HG02678 (cell line): ENCODE measurements around the gene KCNS1.

Experiments used
- ATAC-seq: cut with Tn5 transposase; IDR thresholded peaks from one replicate; pipeline ENCODE4 v1.9.1; 2021; ENCODE audit warnings: mild to moderate bottlenecking, moderate library complexity; ENCODE audit not compliant: unreplicated experiment

The KCNS1 gene

DNA sequence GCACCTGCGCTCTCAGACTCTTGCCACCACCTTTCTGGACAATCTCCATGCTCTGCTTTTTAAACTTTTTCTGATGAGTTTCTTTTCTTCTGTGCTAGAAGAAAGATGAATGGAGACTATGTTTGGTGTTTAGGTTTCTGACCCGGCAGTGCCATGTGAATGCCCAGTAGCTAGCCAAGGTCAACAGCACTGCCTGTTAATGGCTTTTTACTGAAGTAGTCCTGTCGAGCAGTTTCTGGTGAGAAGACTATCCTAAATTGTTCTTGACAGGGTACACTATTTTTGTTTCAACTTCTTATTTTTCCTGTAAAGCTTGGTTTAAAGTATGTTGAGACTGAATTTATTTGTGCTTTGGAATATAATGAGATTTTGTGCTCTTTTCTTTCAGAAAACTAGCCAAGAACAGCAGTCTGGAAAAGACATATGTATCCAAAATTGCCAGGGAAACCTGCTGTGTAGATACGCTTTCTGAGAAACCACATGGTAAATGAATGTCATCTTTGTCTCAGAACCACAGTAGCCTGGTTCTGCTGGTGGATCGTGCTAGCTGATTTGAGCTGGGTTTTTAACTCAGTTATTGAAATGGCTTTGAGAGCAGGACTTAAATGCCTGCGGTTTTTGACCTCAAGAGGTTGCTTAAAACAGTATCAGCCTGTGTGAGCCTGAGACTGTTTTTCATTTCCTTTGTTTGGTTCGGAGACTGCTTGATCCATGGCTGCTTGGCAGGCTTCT lies 48.1 kb downstream of the KCNS1 start:
- ATAC-seq = no peak

GRCh38 chr20:45051204-45052060 lies 49.5 kb downstream of the KCNS1 start:
- ATAC-seq = no peak

DNA sequence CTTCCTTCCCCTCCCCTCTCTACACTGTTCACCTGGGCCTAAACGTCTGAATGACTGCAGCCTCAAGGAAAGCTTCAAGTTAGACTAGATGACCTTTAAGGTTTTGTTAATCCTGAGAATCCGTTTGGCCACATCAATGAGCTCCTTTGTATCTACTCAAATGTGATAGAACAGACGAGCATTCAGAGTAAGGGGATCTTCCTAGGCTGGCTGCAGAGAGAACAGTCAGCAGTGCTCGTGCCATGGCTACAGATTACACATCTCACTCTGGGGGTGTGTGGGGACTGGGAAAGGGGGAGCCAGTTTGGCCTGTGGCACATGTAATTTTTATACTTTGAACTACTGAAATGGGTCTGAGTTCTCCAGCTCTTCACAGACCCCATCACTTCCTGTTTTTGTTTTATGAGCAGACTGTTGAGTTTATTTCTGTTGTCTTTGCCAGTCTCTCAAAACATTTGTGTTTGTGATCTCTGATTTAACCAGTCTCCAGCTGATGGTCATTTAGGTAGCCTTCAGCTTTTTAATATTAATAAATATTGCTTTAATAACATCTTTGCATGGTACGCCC lies 50.9 kb downstream of the KCNS1 start:
- no peak for ATAC-seq

DNA sequence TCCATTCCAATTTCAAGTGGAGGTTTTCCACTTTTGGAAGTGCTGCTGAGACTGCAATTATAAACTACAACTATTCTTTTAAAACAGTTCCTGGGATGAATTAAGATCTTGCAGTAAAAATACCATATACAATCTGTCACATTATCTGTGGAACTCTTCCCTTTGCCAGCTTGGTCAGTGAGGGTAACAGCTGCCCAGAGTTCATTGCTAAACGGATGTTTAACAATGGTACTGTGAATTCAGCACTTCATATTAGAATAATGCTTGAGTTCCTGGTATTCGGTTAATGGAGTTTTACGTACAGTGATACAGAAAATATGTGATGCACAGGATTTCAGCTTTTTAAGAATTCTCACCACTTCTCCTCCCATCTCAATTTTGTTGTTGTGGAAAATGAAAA lies 51.5 kb downstream of the KCNS1 start:
- ATAC-seq = no peak

GRCh38 chr20:45047581-45048119 lies 53.3 kb downstream of the KCNS1 start:
- no peak for ATAC-seq

- ATAC-seq = no peak
These were observed 56.3 kb downstream of the KCNS1 start for GRCh38 chr20:45044601-45045000.

DNA sequence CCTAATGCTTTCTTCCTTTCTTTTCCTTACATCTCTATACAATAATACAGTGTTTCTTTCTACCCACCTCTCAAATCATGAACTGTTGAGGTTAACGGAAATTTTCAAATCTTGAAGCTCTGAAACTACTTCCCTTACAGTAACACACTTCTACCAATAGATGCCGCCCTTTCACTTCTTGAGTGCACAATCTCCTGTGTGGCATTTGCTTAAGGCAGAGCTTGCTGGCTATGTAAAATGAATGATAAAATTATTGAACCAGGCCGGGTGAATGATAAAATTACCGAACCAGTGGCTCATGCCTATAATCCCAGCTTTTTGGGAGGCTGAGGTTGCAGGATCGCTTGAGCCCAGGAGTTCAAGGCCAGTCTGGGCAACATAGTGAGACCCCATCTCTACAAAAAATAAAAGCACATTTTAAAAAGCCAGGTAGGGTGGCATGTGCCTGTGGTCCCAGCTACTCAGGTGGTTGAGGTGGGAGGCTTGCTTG lies 56.8 kb downstream of the KCNS1 start:
- ATAC-seq = no peak

DNA sequence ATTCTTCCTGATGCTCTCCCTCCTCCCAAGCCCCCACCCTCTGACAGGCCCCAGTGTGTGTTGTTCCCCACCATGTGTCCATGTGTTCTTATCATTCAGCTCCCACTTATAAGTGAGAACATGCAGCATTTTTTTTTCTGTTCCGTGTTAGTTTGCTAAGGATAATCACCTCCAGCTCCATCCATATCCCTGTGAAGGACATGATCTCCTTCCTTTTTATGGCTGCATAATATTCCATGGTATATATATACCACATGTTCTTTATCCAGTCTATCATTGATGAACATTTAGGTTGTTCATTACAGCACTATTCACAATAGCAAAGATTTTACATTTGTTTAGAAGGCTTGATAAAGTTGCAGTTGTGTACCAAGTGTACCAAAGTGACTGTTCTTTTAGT lies 57.9 kb downstream of the KCNS1 start:
- ATAC-seq = no peak
